Kidney (tissue), 14 donors: Measurements from ENCODE around the gene CHPF2. TPM values are rescaled to one million over a fixed set of nuclear protein-coding genes. Genes with fewer than 3 reads are reported as not detected.

Experiments
- DNase-seq, 5 donors: peaks; one replicate each; pipeline ENCODE4 v3.0.0-alpha.2; 2013 to 2020
- FAIRE-seq: peaks from 2 replicates; lab custom pipeline; 2012; peaks lifted over from hg19 to GRCh38; lab: Jason Lieb, UNC
- H3K27ac ChIP-seq, 2 donors: one replicate each; pipeline ENCODE4 v1.7.0; 2013; ENCODE audit warnings: low read depth in 2 of 2, low read length in 2 of 2, inconsistent platforms in 1 of 2
- H3K27me3 ChIP-seq: one replicate; pipeline ENCODE4 v1.7.1; 2013; ENCODE audit warnings: low read length, inconsistent platforms; ENCODE audit not compliant: control insufficient read depth, insufficient read depth
- H3K36me3 ChIP-seq, 3 donors: one replicate each; pipeline versions ENCODE4 v1.7.0 to v1.7.1; 2013; ENCODE audit warnings: low read length in 3 of 3, control low read depth in 1 of 3, inconsistent platforms in 1 of 3; ENCODE audit not compliant: insufficient read depth in 3 of 3, control insufficient read depth in 2 of 3
- H3K4me1 ChIP-seq, 3 donors: one replicate each; pipeline versions ENCODE4 v1.7.0 to v1.7.1; 2013; ENCODE audit warnings: low read length in 3 of 3, inconsistent platforms in 1 of 3, low read depth in 1 of 3; ENCODE audit not compliant: control insufficient read depth in 2 of 3, insufficient read depth in 2 of 3
- H3K4me3 ChIP-seq, 3 donors: one replicate each; pipeline versions ENCODE4 v1.7.0 to v1.8.1; 2013; ENCODE audit warnings: low read length in 3 of 3, control low read depth in 1 of 3, inconsistent platforms in 1 of 3
- H3K9ac ChIP-seq, 3 donors: one replicate each; pipeline versions ENCODE4 v1.7.0 to v1.7.1; 2013; ENCODE audit warnings: low read length in 3 of 3, control low read depth in 1 of 3, inconsistent platforms in 1 of 3
- H3K9me3 ChIP-seq, 3 donors: one replicate each; pipeline versions ENCODE4 v1.7.0 to v1.7.1; 2013; ENCODE audit warnings: low read length in 3 of 3, control low read depth in 1 of 3, inconsistent platforms in 1 of 3; ENCODE audit not compliant: control insufficient read depth in 2 of 3, insufficient read depth in 1 of 3
- CTCF ChIP-seq: IDR thresholded peaks from 3 replicates; pipeline ENCODE4 v1.5.1; 2012; ENCODE audit warnings: mild to moderate bottlenecking, moderate library complexity, borderline replicate concordance; ENCODE audit not compliant: insufficient read depth; ENCODE audit errors: extremely low read depth
- intact Hi-C: fragments of 100-400 bp; cut with DNase I; formaldehyde crosslinking; loops from one replicate; pipeline ENCODE4 v1.11.1; 2022
- polyA plus RNA-seq: library from polyadenylated mRNA; stranded (reverse); fragments of 350-450 nt; fragmentation: Illumina TruSeq; extraction: RNeasy Lipid Tissue Mini Kit (QIAGEN cat#74804); gene quantifications from one replicate; pipeline ENCODE4 v1.2.3, GENCODE V29; 2014; ENCODE audit warnings: low read depth, low replicate concordance; ENCODE audit not compliant: insufficient read depth
- total RNA-seq: library from RNA; stranded (reverse); fragmentation: NEBNext Ultra II Directional; extraction: Animal tissue kit (Norgen Biotek cat#: 25700); gene quantifications from one replicate; pipeline ENCODE4 v1.2.1, GENCODE V29; 2021
- donor health status: control.
- donor health status: control.
- donor health status: control.
- donor health status: control.
- donor health status: control.
- donor health status: DM: yes; HTN: yes; CAD: no.
- donor health status: Normal renal cell carcinoma (clear cell type).

The CHPF2 gene
- total and polyA plus RNA-seq, 2 donors from 2014 or later, result 15.6 to 45.2 TPM

GRCh38 chr7:151241755-151242096 is 9.4 kb downstream of the CHPF2 start:
- TF ChIP-seq CTCF, result no peak
- intact Hi-C loops, result loop anchor here (10.0 kb wide), 1 partner anchor 63 kb away; no protein-coding TSS in a partner anchor
- no peak overlapping the region for H3K9ac ChIP-seq
- H3K27me3 ChIP-seq, result no peaks in the 10 kb centered on the region
- no peak overlapping the region for H3K27ac ChIP-seq
- no peak for FAIRE-seq
- H3K4me3 ChIP-seq, result no peak overlapping the region
- H3K4me1 ChIP-seq, result peaks cover 0 to 27% (median 7%) of the 10 kb centered on the region in 3 donors
- H3K9me3 ChIP-seq, result no peaks in the 10 kb centered on the region
- DNase-seq, result no peak
- peaks cover 2 to 11% (median 2%) of the 10 kb centered on the region in 3 donors for H3K36me3 ChIP-seq

- Histone ChIP-seq H3K9ac (no peak overlapping the region), H3K36me3 (peaks cover 0 to 11% (median 2%) of the 10 kb centered on the region in 3 donors), H3K4me3 (no peak overlapping the region), H3K4me1 (peaks cover 0 to 28% (median 7%) of the 10 kb centered on the region in 3 donors), H3K27me3 (no peaks in the 10 kb centered on the region), H3K9me3 (no peaks in the 10 kb centered on the region), H3K27ac (no peak overlapping the region)
- FAIRE-seq (no peak), DNase-seq (peak in 1 of 5 donors; percentile 28)
- intact Hi-C loops, result loop anchor here (10.0 kb wide), 1 partner anchor 62 kb away; no protein-coding TSS in a partner anchor
- TF ChIP-seq CTCF, result no peak
Measured at GRCh38 chr7:151242159-151243044, 10.1 kb downstream of the CHPF2 start.

GRCh38 chr7:151243045-151243349 is 10.7 kb downstream of the CHPF2 start:
- no peaks in the 10 kb centered on the region for H3K9me3 ChIP-seq
- H3K9ac ChIP-seq, result no peak overlapping the region
- FAIRE-seq, result no peak
- H3K27ac ChIP-seq, result no peak overlapping the region
- intact Hi-C loops, result loop anchor here (10.0 kb wide), 1 partner anchor 62 kb away; no protein-coding TSS in a partner anchor
- H3K36me3 ChIP-seq, result peaks cover 0 to 11% (median 2%) of the 10 kb centered on the region in 3 donors
- no peak for DNase-seq
- no peaks in the 10 kb centered on the region for H3K27me3 ChIP-seq
- H3K4me1 ChIP-seq, result peaks cover 0 to 32% (median 10%) of the 10 kb centered on the region in 3 donors
- TF ChIP-seq CTCF, result no peak
- no peak overlapping the region for H3K4me3 ChIP-seq
